HCT116 (cell line): ENCODE data around the gene EEPD1. TPM values are rescaled to one million over a fixed set of nuclear protein-coding genes. Genes with fewer than 3 reads are reported as not detected.

ENCODE experiments used
- ATAC-seq: fragments of 200-7000 bp; cut with Tn5 transposase; 2 replicates; pipeline ENCODE4 v1.9.1; 2020; ENCODE audit warnings: mild to moderate bottlenecking, moderate library complexity
- BruUV-seq: library from RNA; stranded (reverse); fragments of 400-500 nt; replicated peaks from 2 replicates; lab custom pipeline; 2021; lab: Mats Ljungman, UMichigan
- CTCF ChIA-PET: fragments of 300-600 bp; sonication (Branson Sonifier 250); formaldehyde crosslinking; loops from one replicate; lab custom pipeline; 2021; ENCODE audit warnings: antibody characterized with exemption; lab: Charles Lee
- POLR2A ChIA-PET: fragments of 300-600, 350-600 bp; sonication (Branson Sonifier 250); formaldehyde crosslinking; loops from one replicate; lab custom pipeline; 2021; ENCODE audit warnings: antibody characterized with exemption; lab: Charles Lee
- RAD21 ChIA-PET, 2 experiments: fragments of 300-600 bp; sonication (Branson Sonifier 250); formaldehyde crosslinking; loops; one replicate each; lab custom pipeline; 2023; ENCODE audit warnings: low total read pairs in 2 of 2; ENCODE audit not compliant: uncharacterized antibody in 2 of 2, unreplicated experiment in 2 of 2, low non-redundant PET in 1 of 2; lab: Charles Lee
- DNase-seq: peaks from one replicate; pipeline ENCODE4 v3.0.0-alpha.2; 2010; ENCODE audit warnings: low read depth, low spot score
- H2AFZ ChIP-seq: fragments of 200-600 bp; shearing (Covaris generic), sonication (generic); 2 replicates; pipeline ENCODE4 v1.6.1; 2017; ENCODE audit warnings: low read depth, mixed run types, mixed read lengths, antibody characterized with exemption, low read length; ENCODE audit not compliant: poor library complexity, severe bottlenecking
- H3K27ac ChIP-seq: 2 replicates; pipeline ENCODE4 v1.5.1; 2012; ENCODE audit warnings: low read depth, low read length
- H3K27me3 ChIP-seq: fragments of 200-600 bp; sonication (generic); 2 replicates; pipeline ENCODE4 v1.6.1; 2016; ENCODE audit warnings: mixed run types, low read length, mixed read lengths; ENCODE audit not compliant: insufficient read depth
- H3K36me3 ChIP-seq, 2 experiments: fragments of 200-500 bp in 1 of 2; fragments of 200-600 bp in 1 of 2; sonication (Bioruptor generic) in 1 of 2; sonication (generic) in 1 of 2; 2 replicates each; pipeline versions ENCODE4 v1.5.1 to v1.6.1; 2014 to 2016; ENCODE audit warnings: low read length in 2 of 2, inconsistent platforms in 1 of 2, mixed read lengths in 1 of 2, mixed run types in 1 of 2; ENCODE audit not compliant: insufficient read depth in 2 of 2, control insufficient read depth in 1 of 2
- H3K4me1 ChIP-seq, 2 experiments: fragments of 200-600 bp in 1 of 2; sonication (generic) in 1 of 2; 2 replicates each; pipeline versions ENCODE4 v1.5.1 to v1.6.1; 2012 to 2017; ENCODE audit warnings: low read length in 2 of 2, inconsistent platforms in 1 of 2, mild to moderate bottlenecking in 1 of 2, mixed read lengths in 1 of 2, mixed run types in 1 of 2, moderate library complexity in 1 of 2; ENCODE audit not compliant: insufficient read depth in 2 of 2, control insufficient read depth in 1 of 2
- H3K4me2 ChIP-seq: fragments of 200-600 bp; sonication (generic); 2 replicates; pipeline ENCODE4 v1.6.1; 2017; ENCODE audit warnings: mixed run types, low read length, mixed read lengths
- H3K4me3 ChIP-seq, 2 experiments: fragments of 200-600 bp in 1 of 2; sonication (generic) in 1 of 2; replicated peaks in 1 of 2; 2 replicates each; pipeline ENCODE4 v1.5.1; 2011 to 2016; ENCODE audit warnings: low read length in 2 of 2, control low read depth in 1 of 2, low read depth in 1 of 2, mild to moderate bottlenecking in 1 of 2, mixed read lengths in 1 of 2, mixed run types in 1 of 2
- H3K79me2 ChIP-seq: fragments of 200-600 bp; sonication (generic); 2 replicates; pipeline ENCODE4 v1.6.1; 2017; ENCODE audit warnings: mild to moderate bottlenecking, mixed run types, low read length, moderate library complexity, mixed read lengths; ENCODE audit not compliant: insufficient read depth
- H3K9ac ChIP-seq: fragments of 200-600 bp; sonication (generic); 2 replicates; pipeline ENCODE4 v1.6.1; 2016; ENCODE audit warnings: low read length, mixed read lengths
- H3K9me2 ChIP-seq: fragments of 200-600 bp; sonication (generic), shearing (Covaris generic); 2 replicates; pipeline ENCODE4 v1.6.1; 2017; ENCODE audit warnings: mixed run types, mild to moderate bottlenecking, moderate library complexity; ENCODE audit not compliant: insufficient read depth
- H3K9me3 ChIP-seq, 2 experiments: fragments of 200-500 bp in 1 of 2; fragments of 200-600 bp in 1 of 2; sonication (Bioruptor generic) in 1 of 2; sonication (generic) in 1 of 2; 2 replicates each; pipeline ENCODE4 v1.6.1; 2014 to 2017; ENCODE audit warnings: low read length in 2 of 2, mixed read lengths in 2 of 2, inconsistent platforms in 1 of 2, low read depth in 1 of 2, mild to moderate bottlenecking in 1 of 2, mixed run types in 1 of 2, moderate library complexity in 1 of 2; ENCODE audit not compliant: control insufficient read depth in 1 of 2, insufficient read depth in 1 of 2
- H4K20me1 ChIP-seq: fragments of 200-600 bp; sonication (generic), shearing (Covaris generic); 2 replicates; pipeline ENCODE4 v1.6.1; 2017; ENCODE audit warnings: mixed run types, mild to moderate bottlenecking, moderate library complexity; ENCODE audit not compliant: insufficient read depth
- CBX3 ChIP-seq: IDR thresholded peaks from 2 replicates; pipeline ENCODE4 v1.6.1; 2012; ENCODE audit warnings: low read depth
- CEBPB ChIP-seq: IDR thresholded peaks from 2 replicates; pipeline ENCODE4 v1.6.1; 2012; ENCODE audit warnings: low read depth
- EGR1 ChIP-seq: IDR thresholded peaks from 2 replicates; pipeline ENCODE4 v1.6.1; 2012; ENCODE audit warnings: low read depth
- ELF1 ChIP-seq: IDR thresholded peaks from 2 replicates; pipeline ENCODE4 v1.6.1; 2012; ENCODE audit warnings: low read depth, borderline replicate concordance
- EZH2 ChIP-seq: fragments of 200-600 bp; sonication (generic); IDR thresholded peaks from 2 replicates; pipeline ENCODE4 v1.6.1; 2017; ENCODE audit warnings: antibody characterized with exemption, mixed run types
- EZH2phosphoT487 ChIP-seq: fragments of 200-600 bp; IDR thresholded peaks from 2 replicates; pipeline ENCODE4 v1.6.1; 2018; ENCODE audit warnings: antibody characterized with exemption, borderline replicate concordance
- FOSL1 ChIP-seq: IDR thresholded peaks from 2 replicates; pipeline ENCODE4 v1.6.1; 2012; ENCODE audit warnings: low read depth
- JUND ChIP-seq: IDR thresholded peaks from 2 replicates; pipeline ENCODE4 v1.6.1; 2012
- POLR2A ChIP-seq: IDR thresholded peaks from 2 replicates; pipeline ENCODE4 v1.7.0; 2011; ENCODE audit warnings: borderline replicate concordance; ENCODE audit not compliant: insufficient read depth, insufficient read length; ENCODE audit errors: extremely low read depth
- POLR2AphosphoS5 ChIP-seq: IDR thresholded peaks from 2 replicates; pipeline ENCODE4 v1.6.1; 2011; ENCODE audit warnings: mild to moderate bottlenecking, low read depth, low read length, moderate library complexity
- SP1 ChIP-seq: IDR thresholded peaks from 2 replicates; pipeline ENCODE4 v1.6.1; 2012; ENCODE audit warnings: low read depth
- SRF ChIP-seq: IDR thresholded peaks from 2 replicates; pipeline ENCODE4 v1.6.1; 2012; ENCODE audit warnings: low read depth
- TCF7L2 ChIP-seq: IDR thresholded peaks from 2 replicates; pipeline ENCODE4 v1.7.0; 2011; ENCODE audit warnings: borderline replicate concordance, inconsistent platforms; ENCODE audit not compliant: insufficient read depth, insufficient read length; ENCODE audit errors: extremely low read depth
- YY1 ChIP-seq: IDR thresholded peaks from 2 replicates; pipeline ENCODE4 v1.6.1; 2011; ENCODE audit warnings: low read length, low read depth, moderate library complexity, mild to moderate bottlenecking; ENCODE audit not compliant: insufficient replicate concordance; ENCODE audit errors: extremely low read depth
- ZFX ChIP-seq: fragments of 450-650 bp; IDR thresholded peaks from 2 replicates; pipeline ENCODE4 v1.6.1; 2017
- ZNF274 ChIP-seq: fragments of 200-500 bp; sonication (Bioruptor generic); IDR thresholded peaks from 2 replicates; pipeline ENCODE4 v1.6.1; 2014; ENCODE audit warnings: mild to moderate bottlenecking, low read depth, low read length, inconsistent platforms
- intact Hi-C: fragments of 100-400 bp; cut with micrococcal nuclease; formaldehyde crosslinking; loops from 2 replicates; pipeline ENCODE4 v1.10.0; 2022
- total RNA-seq: library from RNA; stranded (reverse); gene quantifications from one replicate; pipeline ENCODE4 v1.2.1, GENCODE V29; 2021; ENCODE audit not compliant: unreplicated experiment
- TF ChIP-seq, protein P1 (sequence below): IDR thresholded peaks from 2 replicates; pipeline ENCODE4 v1.6.1; 2012; ENCODE audit warnings: low read depth
- TF ChIP-seq, protein P2 (sequence below): IDR thresholded peaks from 2 replicates; pipeline ENCODE4 v1.6.1; 2011; ENCODE audit warnings: mild to moderate bottlenecking, low read length, moderate library complexity; ENCODE audit not compliant: insufficient replicate concordance; ENCODE audit errors: extremely low read depth
- TF ChIP-seq, protein P3 (sequence below): IDR thresholded peaks from 2 replicates; pipeline ENCODE4 v1.6.1; 2012
- TF ChIP-seq, protein P4 (sequence below), 3 experiments: fragments of 200-600 bp in 1 of 3; sonication (generic) in 1 of 3; IDR thresholded peaks in 2 of 3; conservative IDR thresholded peaks in 1 of 3; 2 replicates each; pipeline ENCODE4 v1.5.1; 2012 to 2017; ENCODE audit warnings: low read depth in 2 of 3, low read length in 2 of 3, antibody characterized with exemption in 1 of 3, borderline replicate concordance in 1 of 3, control low read depth in 1 of 3, mild to moderate bottlenecking in 1 of 3, mixed read lengths in 1 of 3, mixed run types in 1 of 3, moderate library complexity in 1 of 3; ENCODE audit not compliant: insufficient read depth in 1 of 3

Gene EEPD1
- total RNA-seq, 1 experiment from 2014 or later, result 4.2 TPM

DNA sequence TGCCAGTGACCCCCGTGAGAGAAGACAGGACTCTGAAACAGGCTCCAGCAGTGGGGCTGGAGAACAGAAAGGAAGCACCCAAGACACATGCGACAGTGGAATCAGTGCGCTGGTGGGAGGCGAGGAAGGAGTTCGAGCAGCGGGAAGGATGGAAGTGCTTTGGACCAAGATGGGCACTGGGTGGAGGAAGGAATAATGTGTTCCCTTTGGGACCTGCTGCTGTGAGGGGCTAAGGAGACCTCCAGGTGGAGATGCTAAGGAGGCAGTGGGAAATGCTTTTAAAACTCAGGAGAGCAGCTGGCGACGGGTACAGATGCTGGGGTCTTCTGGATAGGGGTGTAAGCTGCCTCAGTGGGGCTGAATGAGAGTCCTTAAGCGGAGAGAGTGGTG lies 126.9 kb downstream of the EEPD1 start:
- ATAC-seq (no peak), DNase-seq (no peak)
- no peaks in the 10 kb centered on the region for H3K9me2 ChIP-seq
- ChIA-PET POLR2A (no interaction called here), CTCF (interaction anchor here (0.9 kb wide), 1 partner anchor 30 kb away, joined by 3 read pairs; no protein-coding TSS in a partner anchor), RAD21 (no interaction called here)
- no peaks in the 10 kb centered on the region for H3K36me3 ChIP-seq
- no peak overlapping the region for H3K9ac ChIP-seq
- H3K79me2 ChIP-seq, result no peaks in the 10 kb centered on the region
- H3K27me3 ChIP-seq, result no peaks in the 10 kb centered on the region
- H3K4me2 ChIP-seq, result peak overlapping the region; percentile 64
- H3K4me1 ChIP-seq, result peaks cover 27 to 37% of the 10 kb centered on the region in 2 experiments
- H2AFZ ChIP-seq, result no peak overlapping the region
- intact Hi-C loops, result no loop called here
- H3K9me3 ChIP-seq, result no peaks in the 10 kb centered on the region
- BruUV-seq, result no TSS peak
- no peak overlapping the region for H3K4me3 ChIP-seq
- no peak overlapping the region for H3K27ac ChIP-seq
- TF ChIP-seq SRF, result no peak
- no peak for TF ChIP-seq CEBPB
- TF ChIP-seq JUND, result no peak
- no peak for TF ChIP-seq POLR2A
- no peak for TF ChIP-seq ZFX
- TF ChIP-seq ELF1, result no peak
- no peak for TF ChIP-seq CBX3
- no peak for TF ChIP-seq SP1
- TF ChIP-seq EGR1, result no peak
- no peak for TF ChIP-seq ZNF274
- TF ChIP-seq EZH2phosphoT487, result no peak
- no peak for TF ChIP-seq POLR2AphosphoS5
- no peak for TF ChIP-seq FOSL1
- no peak for TF ChIP-seq YY1
- no peak for TF ChIP-seq EZH2
- TF ChIP-seq, protein P1, sequence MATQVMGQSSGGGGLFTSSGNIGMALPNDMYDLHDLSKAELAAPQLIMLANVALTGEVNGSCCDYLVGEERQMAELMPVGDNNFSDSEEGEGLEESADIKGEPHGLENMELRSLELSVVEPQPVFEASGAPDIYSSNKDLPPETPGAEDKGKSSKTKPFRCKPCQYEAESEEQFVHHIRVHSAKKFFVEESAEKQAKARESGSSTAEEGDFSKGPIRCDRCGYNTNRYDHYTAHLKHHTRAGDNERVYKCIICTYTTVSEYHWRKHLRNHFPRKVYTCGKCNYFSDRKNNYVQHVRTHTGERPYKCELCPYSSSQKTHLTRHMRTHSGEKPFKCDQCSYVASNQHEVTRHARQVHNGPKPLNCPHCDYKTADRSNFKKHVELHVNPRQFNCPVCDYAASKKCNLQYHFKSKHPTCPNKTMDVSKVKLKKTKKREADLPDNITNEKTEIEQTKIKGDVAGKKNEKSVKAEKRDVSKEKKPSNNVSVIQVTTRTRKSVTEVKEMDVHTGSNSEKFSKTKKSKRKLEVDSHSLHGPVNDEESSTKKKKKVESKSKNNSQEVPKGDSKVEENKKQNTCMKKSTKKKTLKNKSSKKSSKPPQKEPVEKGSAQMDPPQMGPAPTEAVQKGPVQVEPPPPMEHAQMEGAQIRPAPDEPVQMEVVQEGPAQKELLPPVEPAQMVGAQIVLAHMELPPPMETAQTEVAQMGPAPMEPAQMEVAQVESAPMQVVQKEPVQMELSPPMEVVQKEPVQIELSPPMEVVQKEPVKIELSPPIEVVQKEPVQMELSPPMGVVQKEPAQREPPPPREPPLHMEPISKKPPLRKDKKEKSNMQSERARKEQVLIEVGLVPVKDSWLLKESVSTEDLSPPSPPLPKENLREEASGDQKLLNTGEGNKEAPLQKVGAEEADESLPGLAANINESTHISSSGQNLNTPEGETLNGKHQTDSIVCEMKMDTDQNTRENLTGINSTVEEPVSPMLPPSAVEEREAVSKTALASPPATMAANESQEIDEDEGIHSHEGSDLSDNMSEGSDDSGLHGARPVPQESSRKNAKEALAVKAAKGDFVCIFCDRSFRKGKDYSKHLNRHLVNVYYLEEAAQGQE, result no peak
- TF ChIP-seq, protein P2, sequence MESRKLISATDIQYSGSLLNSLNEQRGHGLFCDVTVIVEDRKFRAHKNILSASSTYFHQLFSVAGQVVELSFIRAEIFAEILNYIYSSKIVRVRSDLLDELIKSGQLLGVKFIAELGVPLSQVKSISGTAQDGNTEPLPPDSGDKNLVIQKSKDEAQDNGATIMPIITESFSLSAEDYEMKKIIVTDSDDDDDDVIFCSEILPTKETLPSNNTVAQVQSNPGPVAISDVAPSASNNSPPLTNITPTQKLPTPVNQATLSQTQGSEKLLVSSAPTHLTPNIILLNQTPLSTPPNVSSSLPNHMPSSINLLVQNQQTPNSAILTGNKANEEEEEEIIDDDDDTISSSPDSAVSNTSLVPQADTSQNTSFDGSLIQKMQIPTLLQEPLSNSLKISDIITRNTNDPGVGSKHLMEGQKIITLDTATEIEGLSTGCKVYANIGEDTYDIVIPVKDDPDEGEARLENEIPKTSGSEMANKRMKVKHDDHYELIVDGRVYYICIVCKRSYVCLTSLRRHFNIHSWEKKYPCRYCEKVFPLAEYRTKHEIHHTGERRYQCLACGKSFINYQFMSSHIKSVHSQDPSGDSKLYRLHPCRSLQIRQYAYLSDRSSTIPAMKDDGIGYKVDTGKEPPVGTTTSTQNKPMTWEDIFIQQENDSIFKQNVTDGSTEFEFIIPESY, result no peak
- TF ChIP-seq, protein P3, sequence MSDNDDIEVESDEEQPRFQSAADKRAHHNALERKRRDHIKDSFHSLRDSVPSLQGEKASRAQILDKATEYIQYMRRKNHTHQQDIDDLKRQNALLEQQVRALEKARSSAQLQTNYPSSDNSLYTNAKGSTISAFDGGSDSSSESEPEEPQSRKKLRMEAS, result no peak
- TF ChIP-seq, protein P4, sequence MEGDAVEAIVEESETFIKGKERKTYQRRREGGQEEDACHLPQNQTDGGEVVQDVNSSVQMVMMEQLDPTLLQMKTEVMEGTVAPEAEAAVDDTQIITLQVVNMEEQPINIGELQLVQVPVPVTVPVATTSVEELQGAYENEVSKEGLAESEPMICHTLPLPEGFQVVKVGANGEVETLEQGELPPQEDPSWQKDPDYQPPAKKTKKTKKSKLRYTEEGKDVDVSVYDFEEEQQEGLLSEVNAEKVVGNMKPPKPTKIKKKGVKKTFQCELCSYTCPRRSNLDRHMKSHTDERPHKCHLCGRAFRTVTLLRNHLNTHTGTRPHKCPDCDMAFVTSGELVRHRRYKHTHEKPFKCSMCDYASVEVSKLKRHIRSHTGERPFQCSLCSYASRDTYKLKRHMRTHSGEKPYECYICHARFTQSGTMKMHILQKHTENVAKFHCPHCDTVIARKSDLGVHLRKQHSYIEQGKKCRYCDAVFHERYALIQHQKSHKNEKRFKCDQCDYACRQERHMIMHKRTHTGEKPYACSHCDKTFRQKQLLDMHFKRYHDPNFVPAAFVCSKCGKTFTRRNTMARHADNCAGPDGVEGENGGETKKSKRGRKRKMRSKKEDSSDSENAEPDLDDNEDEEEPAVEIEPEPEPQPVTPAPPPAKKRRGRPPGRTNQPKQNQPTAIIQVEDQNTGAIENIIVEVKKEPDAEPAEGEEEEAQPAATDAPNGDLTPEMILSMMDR (IDR thresholded peaks at IDR 0.05 in 2 of 3, conservative IDR thresholded peaks at IDR 0.05 in 1 of 3; ENCODE audit: borderline replicate concordance in 1 of 3, insufficient read depth in 1 of 3, low read depth in 2 of 3, low read length in 2 of 3), result no peak
- no peak for TF ChIP-seq TCF7L2
- H4K20me1 ChIP-seq, result no peaks in the 10 kb centered on the region
